ENCODE measurements around the gene SUMO2.
A peak's percentile ranks its signal among the peaks of the same experiment; 100 is the strongest.
"Not testable (repeated sequence)": the region's sequence is repeated elsewhere in the genome, so short reads cannot be mapped to it uniquely, and the experiment has no call there.

SUMO2 gene

DNA sequence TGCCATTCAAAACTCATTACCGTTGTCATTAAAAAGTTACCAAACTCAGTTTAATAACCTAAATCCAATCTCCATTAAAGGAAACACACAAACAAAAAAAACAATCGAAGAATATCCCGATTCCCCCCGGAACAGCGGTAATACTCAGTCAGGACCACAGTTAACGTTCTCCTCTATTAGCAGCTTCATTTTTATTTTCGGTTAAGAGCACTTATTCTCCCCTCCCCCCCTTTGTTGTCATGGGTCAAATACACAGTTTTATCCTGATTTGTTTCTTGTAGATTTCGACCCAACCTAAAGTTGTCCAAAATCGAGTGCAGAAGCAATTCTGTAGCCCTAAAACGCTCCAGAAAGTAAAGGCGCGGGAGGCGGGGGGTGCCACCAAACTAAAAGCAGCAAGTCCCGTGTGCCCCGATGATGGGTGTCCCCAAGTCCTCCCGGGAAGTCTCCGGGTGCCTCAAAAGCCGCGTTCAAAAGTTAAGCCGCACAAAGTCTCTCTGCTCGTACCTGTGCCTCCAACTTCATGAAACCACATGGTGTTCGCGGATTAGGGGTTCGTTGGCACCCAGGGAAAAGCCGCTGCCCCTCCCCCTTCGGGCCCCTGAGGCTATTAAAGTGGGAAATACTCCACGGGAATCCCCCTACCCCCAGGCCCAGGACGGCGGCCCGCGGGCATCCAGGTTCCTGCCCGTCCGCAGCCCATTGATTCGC is 996 bp downstream of the SUMO2 start:
- DNase-seq, result peak in 2 of 4 experiments; percentile 19 to 38

DNA sequence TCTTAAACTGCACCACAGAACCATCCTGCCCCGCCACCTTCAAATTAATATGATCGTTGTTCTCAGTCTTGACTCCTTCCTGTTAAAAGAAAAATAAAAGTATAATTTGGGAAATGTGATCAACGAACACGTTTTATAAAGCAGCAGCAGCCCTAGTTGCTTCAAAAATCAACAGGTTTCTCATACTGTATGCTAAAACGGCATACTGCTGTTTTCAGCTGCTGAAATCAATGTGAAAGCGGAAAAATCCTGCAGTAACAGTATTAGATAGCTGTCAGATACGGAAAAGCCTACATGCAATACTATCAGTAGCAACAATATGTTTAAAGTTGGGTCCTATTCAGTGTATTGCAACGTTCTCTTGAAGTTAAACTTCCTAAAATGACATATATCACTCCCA is 1.6 kb downstream of the SUMO2 start:
- DNase-seq, result no peak

DNA sequence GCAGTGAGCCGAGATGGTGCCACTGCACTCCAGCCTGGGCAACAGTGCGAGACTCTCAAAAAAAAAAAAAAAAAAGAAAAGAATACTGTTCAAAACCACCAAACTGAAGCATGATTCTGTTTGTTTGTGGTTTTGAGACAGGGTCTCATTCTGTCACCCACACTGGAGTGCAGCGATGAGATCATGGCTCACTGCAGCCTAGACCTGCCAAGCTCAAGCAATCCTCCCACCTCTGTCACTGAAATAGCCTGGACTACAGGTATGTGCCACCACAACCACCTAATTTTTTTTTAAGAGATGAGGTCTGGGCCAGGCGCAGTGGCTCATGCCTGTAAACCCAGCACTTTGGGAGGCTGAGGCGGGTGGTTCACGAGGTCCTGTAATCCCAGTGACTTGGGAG is 4.3 kb downstream of the SUMO2 start:
- no peak for DNase-seq

DNA sequence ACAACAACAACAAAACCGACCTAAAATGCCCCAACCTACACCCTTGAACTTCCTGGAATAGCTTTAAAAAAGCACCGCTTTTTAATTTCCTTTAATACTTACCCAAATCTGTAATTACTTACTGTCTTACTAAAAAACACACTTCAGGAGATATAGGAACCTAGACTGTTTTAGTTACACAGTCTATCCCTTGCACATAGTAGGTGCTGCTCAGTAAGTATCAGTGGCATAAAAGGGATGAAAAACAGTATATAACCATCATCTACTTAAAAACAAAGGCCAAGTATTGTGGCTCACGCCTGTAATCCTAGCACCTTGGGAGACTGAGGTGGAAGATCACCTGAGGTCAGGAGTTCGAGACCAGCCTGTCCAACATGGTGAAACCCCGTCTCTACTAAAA is 6.1 kb downstream of the SUMO2 start:
- no peak for DNase-seq

DNA sequence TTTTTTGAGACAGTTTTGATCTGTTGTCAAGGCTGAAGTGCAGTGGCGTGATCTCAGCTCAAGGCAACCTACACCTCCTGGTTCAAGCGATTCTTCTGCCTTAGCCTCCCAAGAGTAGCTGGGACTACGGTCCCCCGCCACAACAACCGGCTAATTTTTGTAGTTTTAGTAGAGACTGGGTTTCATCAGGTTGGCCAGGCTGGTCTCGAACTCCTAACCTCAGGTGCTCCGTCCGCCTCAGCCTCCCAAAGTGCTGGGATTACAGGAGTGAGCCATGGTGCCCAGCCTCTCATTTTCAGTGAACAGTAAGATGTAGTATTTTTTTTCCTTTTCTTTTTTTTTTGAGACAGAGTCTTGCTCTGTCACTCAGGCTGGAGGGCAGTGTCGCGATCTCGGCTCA is 7.8 kb downstream of the SUMO2 start:
- DNase-seq, result no peak

DNA sequence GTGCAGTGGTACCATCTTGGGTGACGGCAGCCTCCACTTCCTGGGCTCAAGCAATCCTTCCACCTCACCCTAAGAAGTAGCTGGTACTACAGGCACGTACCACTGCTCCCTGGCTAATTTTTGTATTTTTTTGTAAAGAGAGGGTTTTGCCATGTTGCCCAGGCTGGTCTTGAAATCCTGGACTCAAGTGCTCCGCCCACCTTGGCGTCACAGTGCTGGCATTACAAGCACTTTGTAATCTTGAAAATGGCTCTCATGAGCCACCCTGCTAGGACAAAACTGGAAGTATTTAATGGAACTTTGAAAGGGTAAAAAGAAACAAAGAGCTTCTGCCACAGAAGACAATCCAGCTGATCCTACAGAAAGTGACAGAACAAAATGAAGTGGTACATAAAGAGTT is 9.2 kb downstream of the SUMO2 start:
- DNase-seq, result no peak

DNA sequence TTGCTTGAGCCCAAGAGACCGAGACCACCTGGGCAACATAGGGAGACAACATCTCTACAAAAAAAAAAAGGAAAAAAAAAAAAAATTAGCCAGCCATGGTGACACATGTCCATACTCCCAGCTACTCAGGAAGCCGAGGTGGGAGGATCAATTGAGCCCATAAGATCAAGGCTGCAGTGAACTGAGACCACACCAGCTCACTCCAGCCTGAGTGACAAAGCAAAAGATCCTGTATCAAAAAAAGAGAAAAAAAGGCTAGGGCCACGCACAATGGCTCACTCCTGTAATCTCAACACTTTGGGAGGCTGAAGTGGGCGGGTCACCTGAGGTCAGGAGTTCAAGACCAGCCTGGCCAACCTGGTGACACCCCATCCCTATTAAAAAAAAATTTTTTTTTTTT is 13.8 kb downstream of the SUMO2 start:
- DNase-seq, result no peak

DNA sequence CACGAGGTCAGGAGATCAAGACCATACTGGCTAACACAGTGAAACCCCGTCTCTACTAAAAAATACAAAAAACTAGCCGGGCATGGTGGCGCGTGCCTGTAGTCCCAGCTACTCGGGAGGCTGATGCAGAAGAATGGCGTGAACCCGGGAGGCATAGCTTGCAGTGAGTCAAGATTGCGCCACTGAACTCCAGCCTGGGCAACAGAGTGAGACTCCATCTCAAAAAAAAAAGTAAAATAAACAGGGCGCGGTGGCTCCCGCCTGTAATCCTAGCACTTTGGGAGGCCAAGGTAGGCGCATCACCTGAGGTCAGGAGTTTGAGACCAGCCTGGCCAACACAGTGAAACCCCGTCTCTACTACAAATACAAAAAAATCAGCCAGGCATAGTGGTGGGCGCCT is 18.2 kb downstream of the SUMO2 start:
- DNase-seq, result not testable (repeated sequence)

DNA sequence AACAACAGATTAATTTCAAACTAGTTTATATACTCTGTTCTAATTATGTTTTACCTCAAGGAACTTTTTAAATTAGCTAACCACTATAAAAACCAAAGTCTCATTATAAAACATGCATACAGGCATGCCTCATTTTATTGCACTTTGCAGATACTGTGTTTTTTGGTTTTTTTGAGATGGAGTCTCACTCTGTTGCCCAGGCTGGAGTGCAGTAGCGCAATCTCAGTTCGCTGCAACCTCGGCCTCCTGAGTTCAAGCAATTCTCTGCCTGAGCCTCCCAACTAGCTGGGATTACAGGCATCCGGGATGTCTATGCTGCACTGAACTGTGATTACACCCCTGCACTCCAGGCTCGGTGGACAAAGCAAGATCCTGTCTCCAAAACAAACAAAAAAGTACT is 19.7 kb downstream of the SUMO2 start:
- no peak for DNase-seq

DNA sequence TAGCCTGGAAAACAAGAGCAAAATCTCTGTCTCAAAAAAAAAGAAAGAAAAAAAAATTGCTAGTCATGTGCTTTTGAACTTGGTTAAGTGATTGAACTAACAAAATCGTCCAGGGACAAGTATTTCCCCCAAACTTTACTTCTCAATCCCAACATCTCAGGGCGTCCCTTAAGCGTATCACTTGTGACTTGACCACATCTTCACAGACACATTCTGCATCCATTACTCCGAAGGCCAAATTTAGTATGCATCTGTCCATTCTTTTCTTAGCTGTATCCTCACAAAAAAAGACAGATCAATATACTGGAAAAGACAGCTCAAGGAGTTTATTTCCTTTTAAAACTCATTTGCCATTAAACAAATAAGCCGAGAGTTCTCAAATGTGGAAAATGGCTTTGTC is 22.5 kb downstream of the SUMO2 start:
- no peak for DNase-seq

DNA sequence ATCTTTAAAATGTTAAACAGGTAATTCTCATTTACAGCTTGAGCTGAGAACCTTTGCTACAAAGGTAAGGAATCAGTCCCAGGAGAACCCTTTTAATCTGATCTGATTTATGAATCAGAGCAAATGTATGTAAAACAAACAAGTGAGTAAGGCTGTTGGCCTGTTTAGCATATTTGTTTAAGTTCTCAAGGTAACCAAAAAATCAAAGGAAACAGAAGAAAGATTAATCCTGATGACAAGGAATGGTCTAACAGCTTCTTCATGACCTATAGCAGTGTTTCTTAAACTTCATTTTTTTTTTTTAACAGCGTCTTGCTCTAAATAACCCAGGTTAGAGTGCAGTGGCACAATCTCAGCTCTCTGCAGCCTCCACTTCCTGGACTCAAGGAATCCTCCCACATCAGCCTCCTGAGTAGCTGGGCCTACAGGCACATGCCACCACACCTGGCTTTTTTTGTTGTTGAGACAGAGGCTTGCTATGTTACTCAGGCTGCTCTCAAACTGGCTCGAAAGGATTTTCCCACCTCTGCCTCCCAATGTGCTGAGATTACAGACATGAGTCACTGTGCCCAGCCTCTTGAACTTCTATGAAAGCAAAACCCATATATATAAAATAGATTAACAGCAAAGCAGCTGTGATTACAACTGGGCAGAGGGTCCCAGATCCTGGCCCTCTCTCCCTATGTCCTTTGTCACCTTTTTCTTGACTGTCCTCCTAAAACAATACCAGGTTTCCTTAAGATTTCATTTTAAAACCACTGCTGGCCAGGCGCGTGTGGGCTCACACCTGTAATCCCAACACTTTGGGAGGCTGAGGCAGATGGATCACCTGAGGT is 23.3 kb downstream of the SUMO2 start:
- no peak for DNase-seq

DNA sequence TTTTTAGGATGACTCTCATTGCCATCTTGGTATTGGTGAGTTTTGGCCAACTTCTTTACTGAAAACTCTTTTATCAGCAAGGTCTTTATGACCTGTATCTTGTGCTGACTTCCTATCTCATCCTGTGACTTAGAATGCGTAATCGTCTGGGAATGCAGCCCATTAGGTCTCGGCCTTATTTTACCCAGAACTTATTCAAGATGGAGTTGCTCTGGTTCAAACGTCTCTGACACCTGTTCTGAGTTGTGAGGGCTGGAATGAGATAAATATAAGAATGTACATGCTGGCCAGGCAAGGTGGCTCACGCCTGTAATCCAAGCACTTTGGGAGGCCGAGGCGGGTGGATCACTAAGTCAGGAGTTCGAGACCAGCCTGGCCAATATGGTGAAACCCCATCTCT is 24.3 kb downstream of the SUMO2 start:
- DNase-seq, result not testable (repeated sequence)

DNA sequence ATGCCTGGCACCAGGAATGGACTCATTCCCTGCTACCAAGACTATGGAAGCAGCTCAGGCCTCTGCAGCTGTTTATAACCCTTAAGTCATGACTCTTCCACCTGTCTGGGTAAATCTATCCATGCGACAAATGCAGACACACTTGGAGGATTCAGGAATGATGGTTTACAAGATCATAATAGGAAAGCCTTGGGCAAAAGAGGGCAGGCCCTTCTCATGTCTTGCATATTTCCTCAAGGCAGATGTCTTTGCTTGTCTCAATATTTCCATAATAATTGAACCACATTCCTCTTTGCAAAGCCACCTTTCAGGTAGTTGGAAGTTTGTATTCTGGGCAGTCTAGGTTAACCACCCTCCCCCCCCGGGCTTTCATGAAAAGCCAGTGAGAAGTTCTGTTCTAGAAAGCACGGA is 27.6 kb downstream of the SUMO2 start:
- DNase-seq, result no peak

DNA sequence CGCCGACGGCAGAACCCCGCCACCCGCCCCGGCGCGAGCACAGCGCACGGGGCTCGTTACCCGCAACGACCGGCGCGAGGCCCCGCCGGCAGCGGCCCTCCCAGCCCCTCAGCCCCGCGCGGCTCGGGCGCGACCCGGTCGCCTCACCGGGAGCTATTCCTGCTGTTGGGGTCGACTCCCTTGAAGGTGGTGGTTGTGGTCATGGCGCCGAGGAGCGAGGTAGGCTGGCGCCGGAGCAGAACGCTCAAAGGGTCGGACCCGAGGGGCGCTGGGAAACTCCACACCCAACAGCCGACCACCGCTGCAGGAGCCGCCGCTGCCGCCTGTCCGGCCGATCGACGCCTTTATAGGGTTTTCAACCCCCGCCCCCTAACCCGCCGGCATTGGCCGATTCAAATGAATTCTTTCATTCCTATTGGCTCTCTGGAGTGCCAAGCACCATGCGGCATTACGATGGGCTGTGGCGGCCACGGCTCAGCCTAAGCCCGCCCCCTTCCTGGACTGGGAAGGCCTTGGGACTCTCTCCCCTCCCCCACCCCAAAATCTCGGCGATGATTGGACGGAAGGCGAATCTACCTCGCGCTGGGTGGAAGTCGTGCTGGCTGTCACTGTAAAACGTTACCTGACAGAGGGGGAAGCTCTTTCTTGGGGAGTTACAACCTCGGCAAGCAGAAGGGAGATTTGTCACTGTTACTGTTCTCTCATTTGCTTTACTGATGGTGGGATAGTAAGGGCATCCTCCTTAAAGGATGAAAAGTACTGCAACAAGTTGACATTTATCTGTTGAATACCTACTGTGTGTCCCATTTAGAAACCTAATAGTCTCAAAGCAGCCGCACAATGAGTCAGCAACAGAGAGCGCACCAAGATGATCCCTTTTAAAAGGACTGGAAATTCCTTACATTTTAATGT is 28.3 kb downstream of the SUMO2 start, which contains the start of gene JPT1:
Gene JPT1 (minus strand): TSS at position 318 of the 912 bp plus-strand sequence. CDS start 115 bp downstream, at position 203.
- peak; percentile 86 to 96 (median 92) for DNase-seq

DNA sequence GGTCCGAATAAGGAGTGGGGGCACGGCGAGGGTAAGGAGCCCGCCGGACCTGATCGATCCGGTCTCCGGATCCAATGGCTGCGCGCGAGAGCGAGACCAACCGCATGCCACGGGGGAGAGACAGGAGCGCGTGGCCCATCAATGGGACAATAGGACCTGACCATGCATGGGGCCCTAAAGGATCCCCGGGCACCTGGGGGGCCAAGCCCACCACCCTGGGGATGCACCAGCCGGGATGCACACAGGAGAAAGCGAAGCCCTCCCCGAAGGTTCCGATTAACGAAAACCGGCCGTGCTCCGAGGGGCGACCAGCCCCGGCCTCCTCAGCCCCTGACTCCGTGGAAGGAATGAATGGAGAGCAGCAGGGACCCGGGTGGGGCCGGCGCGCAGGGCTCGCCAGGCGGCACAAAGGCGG is 29.0 kb downstream of the SUMO2 start:
- no peak for DNase-seq

DNA sequence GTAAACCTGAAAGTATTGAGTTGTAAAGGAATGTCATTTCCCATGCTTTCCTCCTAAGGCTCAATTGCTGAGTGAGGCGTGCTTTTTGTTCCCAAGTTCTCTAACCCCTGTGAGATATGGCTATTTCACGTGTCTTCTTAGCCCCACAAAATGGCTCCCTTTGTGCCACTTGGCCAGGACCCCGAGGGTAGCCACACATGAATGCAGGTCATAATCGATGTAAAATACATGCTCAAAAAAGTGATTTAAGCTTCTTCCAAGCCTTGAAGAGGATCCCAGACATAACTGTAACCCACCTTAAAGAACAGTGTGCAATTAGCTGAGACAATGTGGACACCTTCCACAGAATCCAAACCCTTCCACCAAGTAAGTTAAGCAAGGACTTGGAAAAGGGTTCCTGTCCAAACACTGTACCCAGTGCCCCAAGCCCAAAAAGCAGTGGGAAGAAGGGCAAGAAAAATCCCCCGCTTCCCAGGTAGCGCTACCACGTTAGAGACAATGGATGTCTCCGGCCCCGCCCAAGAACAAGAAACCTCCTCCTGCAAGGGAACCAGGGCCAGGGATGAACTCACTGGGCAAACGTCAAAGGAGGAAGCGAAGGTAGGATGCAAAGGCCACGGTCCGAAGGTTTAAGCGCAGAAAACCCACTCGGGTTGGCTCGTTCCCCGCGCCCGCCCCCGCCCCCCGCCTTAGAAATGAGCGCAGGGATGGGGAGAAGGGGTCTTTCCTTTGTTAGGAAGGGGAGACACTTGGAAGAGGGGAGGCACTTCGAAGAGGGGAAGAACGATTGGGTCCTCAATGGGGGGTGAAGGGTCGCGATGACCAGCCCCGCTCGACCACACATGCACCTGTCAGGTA is 29.6 kb downstream of the SUMO2 start:
- no peak for DNase-seq

DNA sequence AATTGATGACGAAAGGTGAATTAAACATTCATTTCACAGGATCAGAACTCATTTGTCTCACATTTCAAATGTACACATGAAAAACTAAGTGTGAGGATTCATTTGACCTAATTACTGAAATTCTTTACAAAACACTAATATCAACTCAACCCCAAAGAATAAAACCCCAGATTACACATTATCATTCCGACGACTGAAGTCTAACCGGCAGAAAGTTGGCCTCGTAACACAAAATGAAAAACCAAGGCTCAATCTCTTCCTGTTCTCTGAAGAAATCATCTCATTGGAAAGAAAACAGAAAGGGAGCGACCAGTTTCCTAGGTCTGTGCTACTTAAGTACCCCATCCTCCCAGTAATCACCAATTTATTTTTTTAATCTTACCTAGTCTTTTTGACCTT is 30.2 kb downstream of the SUMO2 start:
- DNase-seq, result no peak

DNA sequence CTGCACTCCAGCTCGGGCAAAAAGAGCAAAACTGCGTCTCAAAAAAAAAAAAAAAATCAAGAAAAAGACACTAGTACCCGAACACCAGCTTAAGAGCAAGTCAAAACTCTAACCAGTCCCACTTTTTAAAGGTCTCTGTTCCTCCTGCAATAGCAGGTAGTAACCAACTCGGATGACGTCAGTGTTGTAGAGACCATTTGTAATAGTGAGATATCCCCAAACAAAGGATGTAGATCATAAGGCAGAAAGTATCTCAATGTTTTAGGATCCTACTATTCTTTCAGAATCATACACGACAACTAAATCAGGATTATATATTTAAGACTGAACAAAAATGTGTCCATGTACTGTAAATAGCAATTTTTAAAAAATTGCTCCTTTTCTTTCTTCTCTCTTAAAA is 30.8 kb downstream of the SUMO2 start:
- no peak for DNase-seq

DNA sequence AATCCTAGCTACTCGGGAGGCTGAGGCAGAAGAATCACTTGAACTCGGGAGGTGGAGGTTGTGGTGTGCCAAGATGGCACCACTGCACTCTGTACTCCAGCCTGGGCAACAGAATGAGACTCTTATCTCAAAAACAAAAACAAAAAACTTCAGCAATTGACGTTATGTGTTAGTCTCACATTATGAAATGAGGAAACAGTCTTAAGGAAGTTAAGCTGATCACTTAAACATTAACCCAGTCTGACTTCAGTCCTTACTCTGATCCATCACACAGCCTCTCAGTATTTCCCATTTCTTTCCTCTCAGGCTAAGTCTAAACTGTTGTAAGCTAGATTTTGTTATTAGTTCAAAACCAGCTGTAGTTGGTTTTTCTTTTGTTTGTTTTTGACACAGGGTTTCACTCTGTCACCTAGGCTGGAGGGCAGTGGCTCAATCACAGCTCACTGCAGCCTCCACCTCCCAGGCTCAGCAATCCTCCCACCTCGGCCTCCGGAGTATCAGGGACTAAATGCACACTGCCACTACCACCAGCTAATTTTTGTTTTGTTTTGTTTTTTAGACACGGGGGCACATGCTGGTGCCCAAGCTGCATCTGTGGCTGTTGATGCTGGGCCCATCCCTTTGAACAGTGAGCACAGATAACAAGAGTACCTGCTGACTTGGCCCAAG is 34.7 kb downstream of the SUMO2 start:
- no peak for DNase-seq

DNA sequence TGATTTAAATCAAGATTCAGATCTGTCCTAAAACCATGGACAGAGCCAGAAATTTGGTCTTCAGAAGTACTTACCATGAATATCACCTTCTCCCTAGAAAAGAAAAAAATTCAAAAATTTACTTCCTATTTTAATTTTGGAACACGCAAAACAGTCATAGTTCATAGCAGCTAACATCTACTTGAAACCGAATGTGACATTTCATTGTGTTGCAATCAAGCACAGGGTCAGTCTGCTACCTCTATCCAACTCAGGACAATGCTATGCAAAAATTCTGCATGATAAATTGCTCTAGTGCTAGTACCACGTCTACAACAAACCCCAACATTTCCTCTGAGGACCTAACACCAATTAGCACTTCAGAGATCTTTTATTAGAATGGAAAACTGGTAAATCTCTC is 36.2 kb downstream of the SUMO2 start:
- no peak for DNase-seq

DNA sequence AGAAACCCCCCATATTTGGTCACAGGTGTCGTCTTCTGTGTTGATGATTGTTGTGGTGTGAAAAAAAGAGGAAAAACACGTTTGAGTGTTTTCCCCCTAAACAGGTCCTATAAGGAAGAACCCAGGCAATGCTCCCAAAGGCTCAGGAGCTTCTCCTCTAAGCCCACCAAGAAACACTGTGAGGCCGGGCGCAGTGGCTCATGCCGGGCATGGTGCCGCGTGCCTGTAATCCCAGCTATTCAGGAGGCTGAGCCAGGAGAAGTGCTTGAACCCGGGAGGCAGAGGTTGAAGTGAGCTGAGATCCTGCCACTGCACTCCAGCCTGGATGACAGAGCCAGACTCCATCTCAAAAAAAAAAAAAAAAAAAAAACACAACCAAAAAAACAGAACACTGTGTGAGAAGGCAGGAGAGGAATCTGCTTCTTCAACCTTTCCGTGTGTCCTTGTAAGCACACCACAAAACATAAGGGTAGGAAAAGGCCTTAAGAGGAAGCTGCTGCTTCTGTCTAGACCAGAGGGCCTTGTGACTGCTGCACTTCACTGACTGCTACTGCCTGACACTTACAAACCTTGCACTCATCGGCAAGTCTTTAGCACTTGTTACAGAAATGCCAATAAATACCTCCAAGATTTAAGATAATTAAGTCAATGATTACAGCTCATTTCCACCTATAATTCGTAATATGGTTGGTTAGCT is 37.8 kb downstream of the SUMO2 start:
- no peak for DNase-seq
